GM23338 (cell line): Measurements from ENCODE around the gene WNT6. TPM values are rescaled to one million over a fixed set of nuclear protein-coding genes. Genes with fewer than 3 reads are reported as not detected.

ENCODE experiments used
- ATAC-seq: fragments of 200-7000 bp; cut with Tn5 transposase; 3 replicates; pipeline ENCODE4 v1.9.1; 2020
- DNase-seq: peaks from one replicate; pipeline ENCODE4 v3.0.0-alpha.2; 2015; ENCODE audit warnings: low spot score
- H2AFZ ChIP-seq: fragments of 200-600 bp; sonication (generic); 2 replicates; pipeline ENCODE4 v1.8.0; 2016; ENCODE audit warnings: antibody characterized with exemption, mild to moderate bottlenecking, moderate library complexity
- H3F3A ChIP-seq: fragments of 200-600 bp; sonication (generic); replicated peaks from 2 replicates; pipeline ENCODE4 v1.8.0; 2017; ENCODE audit warnings: antibody characterized with exemption, mixed run types, low read depth
- H3K27ac ChIP-seq: fragments of 200-600 bp; sonication (generic); 2 replicates; pipeline ENCODE4 v1.6.1; 2016; ENCODE audit warnings: low read depth
- H3K27me3 ChIP-seq: fragments of 200-600 bp; sonication (generic); 2 replicates; pipeline ENCODE4 v1.8.0; 2016; ENCODE audit warnings: mild to moderate bottlenecking, mixed run types, moderate library complexity; ENCODE audit not compliant: insufficient read depth
- H3K36me3 ChIP-seq: fragments of 200-600 bp; sonication (generic); 2 replicates; pipeline ENCODE4 v1.8.0; 2016; ENCODE audit warnings: mild to moderate bottlenecking; ENCODE audit not compliant: insufficient read depth
- H3K4me1 ChIP-seq: fragments of 200-600 bp; sonication (generic); 2 replicates; pipeline ENCODE4 v1.8.0; 2016; ENCODE audit warnings: mild to moderate bottlenecking, moderate library complexity; ENCODE audit not compliant: insufficient read depth
- H3K4me2 ChIP-seq: fragments of 200-600 bp; sonication (generic); 2 replicates; pipeline ENCODE4 v1.7.1; 2017; ENCODE audit warnings: mixed run types
- H3K4me3 ChIP-seq: fragments of 200-600 bp; sonication (generic); 2 replicates; pipeline ENCODE4 v1.6.1; 2016; ENCODE audit warnings: mixed run types
- H3K79me2 ChIP-seq: fragments of 200-600 bp; sonication (generic); replicated peaks from 2 replicates; pipeline ENCODE4 v1.8.0; 2017; ENCODE audit warnings: mild to moderate bottlenecking; ENCODE audit not compliant: insufficient read depth
- H3K9me2 ChIP-seq: fragments of 200-600 bp; sonication (generic); 2 replicates; pipeline ENCODE4 v1.8.0; 2017; ENCODE audit not compliant: insufficient read depth
- H4K20me1 ChIP-seq: fragments of 200-600 bp; sonication (generic); replicated peaks from 2 replicates; pipeline ENCODE4 v1.8.0; 2017; ENCODE audit warnings: mild to moderate bottlenecking; ENCODE audit not compliant: insufficient read depth
- H3K27ac Mint-ChIP-seq: 2 replicates; pipeline ENCODE4 v1.8.0; 2020; ENCODE audit warnings: inconsistent platforms, mild to moderate bottlenecking, moderate library complexity, mixed read lengths
- H3K27me3 Mint-ChIP-seq: 3 replicates; pipeline ENCODE4 v1.8.0; 2022; ENCODE audit warnings: low read depth, mild to moderate bottlenecking, moderate library complexity, mixed read lengths, inconsistent platforms; ENCODE audit not compliant: insufficient read depth, poor library complexity
- H3K36me3 Mint-ChIP-seq: 3 replicates; pipeline ENCODE4 v1.8.0; 2021; ENCODE audit warnings: low read depth, mild to moderate bottlenecking, inconsistent platforms, moderate library complexity, mixed read lengths
- H3K4me1 Mint-ChIP-seq: 3 replicates; pipeline ENCODE4 v1.8.0; 2020; ENCODE audit warnings: mild to moderate bottlenecking, inconsistent platforms, mixed read lengths
- H3K4me3 Mint-ChIP-seq: 3 replicates; pipeline ENCODE4 v1.8.0; 2021; ENCODE audit warnings: moderate library complexity, mild to moderate bottlenecking, inconsistent platforms, mixed read lengths
- H3K9me3 Mint-ChIP-seq: 3 replicates; pipeline ENCODE4 v1.8.0; 2020; ENCODE audit warnings: moderate library complexity, mild to moderate bottlenecking, inconsistent platforms, mixed read lengths
- CTCF ChIP-seq, 2 experiments: fragments of 200-600 bp in 1 of 2; sonication (generic) in 1 of 2; conservative IDR thresholded peaks; 2 replicates each; pipeline versions ENCODE4 v1.5.1 to v1.6.1; 2016 to 2017; ENCODE audit warnings: antibody characterized with exemption in 2 of 2, low read depth in 2 of 2, mild to moderate bottlenecking in 2 of 2, moderate library complexity in 1 of 2
- EZH2 ChIP-seq: fragments of 200-600 bp; sonication (generic); IDR thresholded peaks from one replicate; pipeline ENCODE4 v1.8.0; 2017; ENCODE audit warnings: antibody characterized with exemption, mild to moderate bottlenecking, low read depth; ENCODE audit not compliant: unreplicated experiment
- EZH2phosphoT487 ChIP-seq: fragments of 200-600 bp; sonication (generic); IDR thresholded peaks from one replicate; pipeline ENCODE4 v1.8.1; 2018; ENCODE audit warnings: antibody characterized with exemption; ENCODE audit not compliant: unreplicated experiment
- REST ChIP-seq: IDR thresholded peaks from one replicate; pipeline ENCODE4 v1.6.1; 2018; ENCODE audit warnings: antibody characterized with exemption; ENCODE audit not compliant: unreplicated experiment
- ZNF114 ChIP-seq: fragments of 250-450 bp; sonication (Bioruptor Pico); IDR thresholded peaks from 2 replicates; pipeline ENCODE4 v1.5.0; 2020; ENCODE audit warnings: mild to moderate bottlenecking, moderate library complexity
- ZNF331 ChIP-seq: fragments of 250-450 bp; sonication (Bioruptor Pico); IDR thresholded peaks from 2 replicates; pipeline ENCODE4 v1.5.0; 2020; ENCODE audit warnings: low read depth, mild to moderate bottlenecking, moderate library complexity
- ZNF462 ChIP-seq: fragments of 250-450 bp; sonication (Bioruptor Pico); IDR thresholded peaks from 2 replicates; pipeline ENCODE4 v1.5.0; 2020; ENCODE audit warnings: mild to moderate bottlenecking, moderate library complexity
- polyA plus RNA-seq: library from polyadenylated mRNA; unstranded; fragments of >200 nt; fragmentation: Nextera tagmentation; extraction: Ambion mirVana; gene quantifications from 2 replicates; pipeline ENCODE4 v1.2.1, GENCODE V29; 2016
- total RNA-seq: library from RNA; depleted of rRNA; stranded (reverse); fragments of >200 nt; shearing (Covaris generic); gene quantifications from 2 replicates; pipeline ENCODE4 v1.2.3, GENCODE V29; 2014

The WNT6 gene
- total and polyA plus RNA-seq, 2 experiments from 2014 or later = not detected

- TF ChIP-seq ZNF462 (CRISPR knock-in tag) (no peak), ZNF114 (CRISPR knock-in tag) (no peak)
Measured at GRCh38 chr2:218890369-218890768, 30.8 kb downstream of the WNT6 start (continued).

- Histone ChIP-seq H3K27me3 (peaks cover 100% of the 10 kb centered on the region), H3K9me2 (no peaks in the 10 kb centered on the region), H3K36me3 (no peaks in the 10 kb centered on the region), H3K4me3 (no peak overlapping the region), H3K79me2 (no peaks in the 10 kb centered on the region), H3K27ac (no peak overlapping the region), H3K4me1 (peaks cover 21% of the 10 kb centered on the region), H4K20me1 (peaks cover 11% of the 10 kb centered on the region), H2AFZ (no peak overlapping the region), H3K4me2 (no peak overlapping the region), H3F3A (no peaks in the 10 kb centered on the region)
- Mint-ChIP-seq H3K27ac (no peak overlapping the region), H3K4me3 (peak overlapping the region; percentile 35; the same call in 2 of the 3 replicates), H3K36me3 (no peaks in the 10 kb centered on the region; the same call in 2 of the 3 replicates), H3K27me3 (peaks cover 94% of the 10 kb centered on the region), H3K9me3 (no peaks in the 10 kb centered on the region; the same call in 2 of the 3 replicates), H3K4me1 (peaks cover 31% of the 10 kb centered on the region)
- no peak for ATAC-seq
- no peak for TF ChIP-seq ZNF331 (CRISPR knock-in tag)
- TF ChIP-seq EZH2phosphoT487 = no peak
- TF ChIP-seq EZH2 = peak; percentile 39
- TF ChIP-seq CTCF (conservative IDR thresholded peaks at IDR 0.05; ENCODE audit: low read depth in 2 of 2) = no peak
- TF ChIP-seq REST = no peak
- no peak for DNase-seq
Measured at GRCh38 chr2:218891275-218892135, 31.9 kb downstream of the WNT6 start.
